Sigmoid colon (tissue), 7 donors: ENCODE data around the gene TMEM63A. TPM values are rescaled to one million over a fixed set of nuclear protein-coding genes. Genes with fewer than 3 reads are reported as not detected.
"Not testable (repeated sequence)": the region's sequence is repeated elsewhere in the genome, so short reads cannot be mapped to it uniquely, and the experiment has no call there.

Source experiments
- DNase-seq: peaks from one replicate; pipeline ENCODE4 v3.0.0-alpha.2; 2019
- H3K27ac ChIP-seq, 4 donors: fragments of 200-600 bp; sonication (generic); one replicate each; pipeline ENCODE4 v1.5.1; 2016 to 2019; ENCODE audit warnings: mild to moderate bottlenecking in 1 of 4
- H3K27me3 ChIP-seq, 3 donors: fragments of 200-600 bp; sonication (generic); one replicate each; pipeline ENCODE4 v1.5.1; 2019; ENCODE audit warnings: mild to moderate bottlenecking in 1 of 3
- H3K36me3 ChIP-seq, 4 donors: fragments of 200-600 bp; sonication (generic); one replicate each; pipeline ENCODE4 v1.5.1; 2016 to 2019
- H3K4me1 ChIP-seq, 4 donors: fragments of 200-600 bp; sonication (generic); one replicate each; pipeline ENCODE4 v1.5.1; 2017 to 2019
- H3K4me3 ChIP-seq, 4 donors: fragments of 200-600 bp; sonication (generic); one replicate each; pipeline ENCODE4 v1.5.1; 2017 to 2019; ENCODE audit warnings: mild to moderate bottlenecking in 2 of 4, moderate library complexity in 1 of 4
- H3K9me3 ChIP-seq, 4 donors: fragments of 200-600 bp in 3 of 4; sonication (generic) in 3 of 4; one replicate each; pipeline versions ENCODE4 v1.5.1 to v1.6.1; 2013 to 2019
- EP300 ChIP-seq, 4 donors: sonication (generic); formaldehyde crosslinking; IDR thresholded peaks; one replicate each; pipeline ENCODE4 v1.6.1; 2017; ENCODE audit warnings: antibody characterized with exemption in 4 of 4
- POLR2A ChIP-seq, 2 donors: fragments of 450-650 bp; IDR thresholded peaks; one replicate each; pipeline ENCODE4 v1.6.1; 2016; ENCODE audit warnings: antibody characterized with exemption in 2 of 2, mild to moderate bottlenecking in 2 of 2, moderate library complexity in 2 of 2
- POLR2AphosphoS5 ChIP-seq, 4 donors: sonication (generic); formaldehyde crosslinking; IDR thresholded peaks; one replicate each; pipeline ENCODE4 v1.6.1; 2017; ENCODE audit warnings: antibody characterized with exemption in 4 of 4
- WGBS, 2 donors: extraction: QIAGEN DNeasy Blood & Tissue Kit; methylation state at CpG; one replicate each; pipeline ENCODE4 v1.1.7; 2013; 5-methylcytosine and 5-hydroxymethylcytosine counted together
- intact Hi-C: fragments of 100-400 bp; cut with DNase I; formaldehyde crosslinking; loops from one replicate; pipeline ENCODE4 v1.15.1; 2023
- polyA plus RNA-seq, 3 donors: library from polyadenylated mRNA; stranded (reverse); fragments of 200-250 nt; gene quantifications; one replicate each; pipeline ENCODE4 v1.2.3, GENCODE V29; 2013
- total RNA-seq, 4 donors: library from RNA; depleted of rRNA; stranded (reverse); fragments of >200 nt; gene quantifications; one replicate each; pipeline ENCODE4 v1.1.0, GENCODE V29; 2016
- TF ChIP-seq, protein P1 (sequence below), 4 experiments: fragments of 450-650 bp in 3 of 4; fragments of 200-600 bp in 1 of 4; IDR thresholded peaks; one replicate each; pipeline ENCODE4 v1.5.1; 2016 to 2019; ENCODE audit warnings: antibody characterized with exemption in 4 of 4, mild to moderate bottlenecking in 3 of 4, moderate library complexity in 2 of 4
- donor health status: healthy with polysubstance abuse.
- donor health status: Bipolar disorder and iron deficiency.
- donor health status: healthy.

The TMEM63A gene
- total and polyA plus RNA-seq, 7 donors: 3.0 to 103 (median 35.9) TPM

DNA sequence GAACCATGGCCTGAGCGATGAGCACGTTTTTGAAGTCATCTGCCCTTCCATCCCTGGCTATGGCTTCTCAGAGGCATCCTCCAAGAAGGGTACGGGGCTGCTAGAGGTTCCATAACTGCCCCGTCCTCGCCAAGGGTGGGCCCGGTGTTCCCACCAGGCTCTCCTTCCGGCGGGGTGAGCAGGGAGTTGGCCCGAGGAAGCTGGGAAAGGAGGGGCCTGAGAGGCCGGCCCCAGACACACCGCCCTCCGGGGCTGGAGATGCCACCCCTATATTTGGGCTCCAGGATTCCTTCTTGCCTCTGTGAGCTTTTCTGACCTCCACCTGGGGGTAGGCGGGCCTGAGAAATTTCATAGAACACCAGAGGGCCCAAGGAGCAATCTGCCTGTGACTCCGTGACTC, 43.4 kb downstream of the TMEM63A start:
- DNase-seq: no peak
- no peaks in the 10 kb centered on the region for H3K27me3 ChIP-seq
- H3K4me3 ChIP-seq: no peak overlapping the region
- intact Hi-C loops: no loop called here
- no peaks in the 10 kb centered on the region for H3K9me3 ChIP-seq
- no peak overlapping the region for H3K27ac ChIP-seq
- WGBS, 2 donors: 87 to 91% methylated on average over 14 of the region's 14 CpGs
- H3K36me3 ChIP-seq: peaks cover 18 to 55% (median 35%) of the 10 kb centered on the region in 4 donors
- TF ChIP-seq POLR2AphosphoS5 (IDR thresholded peaks at IDR 0.05): no peak
- TF ChIP-seq POLR2A (IDR thresholded peaks at IDR 0.05): no peak
- TF ChIP-seq, protein P1, sequence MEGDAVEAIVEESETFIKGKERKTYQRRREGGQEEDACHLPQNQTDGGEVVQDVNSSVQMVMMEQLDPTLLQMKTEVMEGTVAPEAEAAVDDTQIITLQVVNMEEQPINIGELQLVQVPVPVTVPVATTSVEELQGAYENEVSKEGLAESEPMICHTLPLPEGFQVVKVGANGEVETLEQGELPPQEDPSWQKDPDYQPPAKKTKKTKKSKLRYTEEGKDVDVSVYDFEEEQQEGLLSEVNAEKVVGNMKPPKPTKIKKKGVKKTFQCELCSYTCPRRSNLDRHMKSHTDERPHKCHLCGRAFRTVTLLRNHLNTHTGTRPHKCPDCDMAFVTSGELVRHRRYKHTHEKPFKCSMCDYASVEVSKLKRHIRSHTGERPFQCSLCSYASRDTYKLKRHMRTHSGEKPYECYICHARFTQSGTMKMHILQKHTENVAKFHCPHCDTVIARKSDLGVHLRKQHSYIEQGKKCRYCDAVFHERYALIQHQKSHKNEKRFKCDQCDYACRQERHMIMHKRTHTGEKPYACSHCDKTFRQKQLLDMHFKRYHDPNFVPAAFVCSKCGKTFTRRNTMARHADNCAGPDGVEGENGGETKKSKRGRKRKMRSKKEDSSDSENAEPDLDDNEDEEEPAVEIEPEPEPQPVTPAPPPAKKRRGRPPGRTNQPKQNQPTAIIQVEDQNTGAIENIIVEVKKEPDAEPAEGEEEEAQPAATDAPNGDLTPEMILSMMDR (IDR thresholded peaks at IDR 0.05): no peak
- TF ChIP-seq EP300 (IDR thresholded peaks at IDR 0.05): no peak
- peaks cover 2 to 24% (median 18%) of the 10 kb centered on the region in 4 donors for H3K4me1 ChIP-seq

DNA sequence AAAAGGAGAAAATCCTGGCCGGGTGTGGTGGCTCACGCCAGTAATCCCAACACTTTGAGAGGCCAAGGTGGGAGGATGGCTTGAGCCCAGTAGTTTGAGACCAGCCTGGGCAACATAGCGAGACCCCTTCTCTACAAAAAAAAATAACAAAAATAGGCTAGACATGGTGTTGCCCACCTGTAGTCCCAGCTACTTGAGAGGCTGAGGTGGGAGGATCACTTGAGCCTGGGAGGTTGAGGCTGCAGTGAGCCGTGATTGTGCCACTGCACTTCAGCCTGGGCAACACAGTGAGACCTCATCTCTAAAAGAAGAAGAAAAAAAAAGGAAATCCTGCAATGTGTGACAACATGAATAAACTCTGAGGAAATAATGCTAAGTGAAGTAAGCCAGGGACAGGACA, 45.9 kb downstream of the TMEM63A start:
- H3K27ac ChIP-seq: peak overlapping the region; percentile 47 to 74 (median 54)
- H3K4me3 ChIP-seq, H3K27me3 ChIP-seq, intact Hi-C loops, DNase-seq, H3K9me3 ChIP-seq: not testable (repeated sequence)
- peaks cover 29 to 56% (median 40%) of the 10 kb centered on the region in 4 donors for H3K36me3 ChIP-seq
- H3K4me1 ChIP-seq: peaks cover 2 to 24% (median 18%) of the 10 kb centered on the region in 4 donors
- 93% methylated on average over 4 of the region's 4 CpGs for WGBS, 2 donors

DNA sequence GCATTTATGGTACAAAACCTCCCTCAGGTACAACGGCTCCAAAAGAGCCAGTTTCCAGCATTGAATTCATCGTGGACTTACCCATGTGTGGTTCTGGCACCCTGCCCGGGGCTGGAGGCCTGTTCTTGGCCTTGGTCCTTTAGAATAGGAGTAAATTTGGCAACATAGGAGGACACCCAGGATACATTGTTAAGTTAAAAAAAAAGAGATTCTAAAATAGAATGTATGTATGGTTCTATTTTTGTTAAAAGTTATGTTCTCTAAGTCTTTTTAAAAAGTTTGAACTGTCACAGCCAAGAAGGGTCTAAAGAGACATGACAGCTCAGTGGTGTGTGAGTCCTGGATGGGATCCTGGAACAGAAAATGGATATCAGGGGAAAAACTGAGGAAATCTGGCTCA, 46.3 kb downstream of the TMEM63A start:
- Histone ChIP-seq H3K36me3 (peaks cover 33 to 61% (median 40%) of the 10 kb centered on the region in 4 donors), H3K27me3 (no peaks in the 10 kb centered on the region), H3K4me3 (no peak overlapping the region), H3K9me3 (no peaks in the 10 kb centered on the region), H3K27ac (peak overlapping the region; percentile 47 to 74 (median 54)), H3K4me1 (peaks cover 2 to 24% (median 18%) of the 10 kb centered on the region in 4 donors)
- 29 to 56% methylated on average over 3 of the region's 3 CpGs for WGBS, 2 donors
- no peak for TF ChIP-seq POLR2A (IDR thresholded peaks at IDR 0.05)
- TF ChIP-seq, protein P1 (IDR thresholded peaks at IDR 0.05): no peak
- no peak for TF ChIP-seq EP300 (IDR thresholded peaks at IDR 0.05)
- no peak for TF ChIP-seq POLR2AphosphoS5 (IDR thresholded peaks at IDR 0.05)
- DNase-seq: peak; percentile 84
- intact Hi-C loops: no loop called here

DNA sequence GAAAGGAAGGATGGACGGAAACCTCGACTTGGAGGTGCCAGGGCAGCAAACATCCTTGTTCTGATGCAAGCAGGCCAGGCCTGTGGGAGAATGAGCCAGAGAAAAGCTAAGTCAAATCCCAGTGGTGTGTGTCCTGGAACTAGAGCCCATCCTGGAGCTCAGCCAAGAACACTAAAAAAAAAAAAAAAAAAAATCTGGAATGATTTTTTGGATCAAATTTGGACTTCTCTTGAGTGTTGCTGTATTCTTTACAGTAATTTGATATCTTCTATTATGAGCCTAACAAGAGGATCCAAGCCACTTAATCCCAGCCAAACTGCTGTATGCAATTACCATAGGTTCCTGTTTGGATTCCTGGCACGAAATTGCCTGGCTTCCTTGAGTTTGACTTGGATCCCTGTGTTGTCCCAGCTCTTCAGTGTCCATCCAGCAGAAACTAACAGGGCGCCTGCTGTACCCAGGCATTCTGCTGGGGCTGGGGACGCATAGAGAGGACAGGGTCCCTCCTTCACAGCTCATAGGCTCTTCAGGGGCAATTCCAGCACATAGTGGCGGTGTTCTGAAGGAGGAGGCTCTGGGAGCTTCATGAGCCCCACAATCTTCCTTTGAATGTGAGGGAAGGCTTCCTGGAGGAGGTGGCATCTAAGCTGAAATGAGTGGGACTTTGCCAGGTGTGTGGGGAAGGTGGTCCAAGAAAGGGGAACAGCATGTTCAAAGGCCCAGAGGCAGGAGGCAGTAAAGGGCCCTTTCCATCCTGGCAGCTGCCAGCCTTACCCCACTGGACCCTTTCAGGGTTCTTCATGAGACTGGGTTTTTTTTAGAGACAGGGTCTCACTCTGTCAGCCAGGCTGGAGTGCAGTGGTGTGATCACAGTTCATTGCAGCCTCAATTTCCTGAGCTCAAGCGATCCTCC, 47.5 kb downstream of the TMEM63A start:
- Histone ChIP-seq H3K36me3 (peaks cover 30 to 62% (median 36%) of the 10 kb centered on the region in 4 donors), H3K27me3 (no peaks in the 10 kb centered on the region), H3K9me3 (no peaks in the 10 kb centered on the region), H3K27ac (peak overlapping the region; percentile 74 to 75 (median 75)), H3K4me3 (no peak overlapping the region), H3K4me1 (peaks cover 2 to 24% (median 18%) of the 10 kb centered on the region in 4 donors)
- TF ChIP-seq POLR2AphosphoS5 (IDR thresholded peaks at IDR 0.05): peak; percentile 28 to 60 (median 48)
- no peak for TF ChIP-seq EP300 (IDR thresholded peaks at IDR 0.05)
- 80 to 81% methylated on average over 7 of the region's 7 CpGs for WGBS, 2 donors
- intact Hi-C loops: no loop called here
- DNase-seq: peak; percentile 94

DNA sequence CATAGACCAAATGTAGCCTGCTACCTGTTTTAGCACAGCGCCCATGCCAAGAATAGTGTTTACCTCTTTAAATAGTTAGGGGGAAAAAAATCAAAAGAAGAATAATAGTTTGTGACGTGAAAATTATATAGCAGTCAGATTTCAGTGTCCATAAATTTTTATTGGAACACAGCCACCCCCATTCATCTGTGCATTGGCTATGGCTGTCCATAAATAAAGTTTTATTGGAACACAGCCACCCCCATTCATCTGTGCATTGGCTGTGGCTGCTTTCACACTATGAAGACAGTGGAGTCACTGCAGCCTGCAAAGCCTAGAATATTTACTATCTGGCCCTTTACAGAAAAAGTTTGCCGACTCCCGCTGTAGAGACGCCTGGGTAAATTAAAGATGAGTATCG, 51.3 kb downstream of the TMEM63A start:
- Histone ChIP-seq H3K27me3 (no peaks in the 10 kb centered on the region), H3K4me1 (peaks cover 2 to 23% (median 19%) of the 10 kb centered on the region in 4 donors), H3K4me3 (no peak overlapping the region), H3K27ac (no peak overlapping the region), H3K36me3 (peaks cover 16 to 45% (median 24%) of the 10 kb centered on the region in 4 donors), H3K9me3 (no peaks in the 10 kb centered on the region)
- no peak for TF ChIP-seq POLR2AphosphoS5 (IDR thresholded peaks at IDR 0.05)
- no peak for TF ChIP-seq EP300 (IDR thresholded peaks at IDR 0.05)
- no peak for TF ChIP-seq POLR2A (IDR thresholded peaks at IDR 0.05)
- TF ChIP-seq, protein P1 (IDR thresholded peaks at IDR 0.05): no peak
- WGBS, 2 donors: 85 to 93% methylated on average over 6 of the region's 6 CpGs
- DNase-seq: no peak
- intact Hi-C loops: no loop called here
